OCI-LY1 (cell line): Measurements from ENCODE around the gene ACVR2B.

Experiments
- H2AFZ ChIP-seq: fragments of 200-600 bp; sonication (generic), shearing (Covaris generic); 2 replicates; pipeline ENCODE4 v1.6.0; 2014; ENCODE audit warnings: antibody characterized with exemption, mild to moderate bottlenecking, low read length
- H3F3A ChIP-seq: fragments of 200-600 bp; sonication (generic), shearing (Covaris generic); 2 replicates; pipeline ENCODE4 v1.6.0; 2014; ENCODE audit warnings: mild to moderate bottlenecking, antibody characterized with exemption, low read length, moderate library complexity; ENCODE audit not compliant: insufficient read depth
- H3K27ac ChIP-seq: fragments of 200-600 bp; sonication (generic); 2 replicates; pipeline ENCODE4 v1.5.1; 2014; ENCODE audit warnings: low read length, mixed run types, mild to moderate bottlenecking, low read depth; ENCODE audit not compliant: poor library complexity, severe bottlenecking
- H3K27me3 ChIP-seq: fragments of 200-600 bp; sonication (generic); 2 replicates; pipeline ENCODE4 v1.6.0; 2014; ENCODE audit warnings: antibody characterized with exemption, mild to moderate bottlenecking, low read length, moderate library complexity; ENCODE audit not compliant: insufficient read depth
- H3K36me3 ChIP-seq: fragments of 200-600 bp; sonication (generic); 2 replicates; pipeline ENCODE4 v1.6.1; 2014; ENCODE audit warnings: mild to moderate bottlenecking, antibody characterized with exemption, low read length, moderate library complexity, mixed read lengths; ENCODE audit not compliant: insufficient read depth
- H3K4me1 ChIP-seq: fragments of 200-600 bp; sonication (generic); 2 replicates; pipeline ENCODE4 v1.5.1; 2014; ENCODE audit warnings: mild to moderate bottlenecking, low read length, moderate library complexity; ENCODE audit not compliant: insufficient read depth, severe bottlenecking
- H3K4me2 ChIP-seq: fragments of 200-600 bp; sonication (generic), shearing (Covaris generic); 2 replicates; pipeline ENCODE4 v1.6.1; 2014; ENCODE audit warnings: low read length
- H3K4me3 ChIP-seq: fragments of 200-600 bp; sonication (generic); 2 replicates; pipeline ENCODE4 v1.5.1; 2014; ENCODE audit warnings: low read length, low read depth, mild to moderate bottlenecking, mixed read lengths; ENCODE audit not compliant: poor library complexity, severe bottlenecking
- H3K79me2 ChIP-seq: fragments of 200-600 bp; shearing (Covaris generic); 2 replicates; pipeline ENCODE4 v1.6.1; 2016; ENCODE audit warnings: mixed run types, low read length, mixed read lengths; ENCODE audit not compliant: insufficient read depth
- H3K9ac ChIP-seq: fragments of 200-600 bp; sonication (generic), shearing (Covaris generic); 2 replicates; pipeline ENCODE4 v1.6.1; 2014; ENCODE audit warnings: mild to moderate bottlenecking, low read length, mixed read lengths
- H3K9me2 ChIP-seq: fragments of 200-600 bp; sonication (generic), shearing (Covaris generic); 2 replicates; pipeline ENCODE4 v1.6.1; 2014; ENCODE audit warnings: low read depth, mild to moderate bottlenecking, low read length, mixed read lengths
- H3K9me3 ChIP-seq: fragments of 200-600 bp; shearing (Covaris generic); 2 replicates; pipeline ENCODE4 v1.6.1; 2014; ENCODE audit warnings: low read length, mixed read lengths
- H4K20me1 ChIP-seq: fragments of 200-600 bp; sonication (generic), shearing (Covaris generic); 2 replicates; pipeline ENCODE4 v1.6.0; 2016; ENCODE audit warnings: mild to moderate bottlenecking, low read length; ENCODE audit not compliant: insufficient read depth
- EZH2 ChIP-seq: fragments of 200-600 bp; sonication (generic), shearing (Covaris generic); IDR thresholded peaks from 2 replicates; pipeline ENCODE4 v1.8.0; 2017; ENCODE audit warnings: borderline replicate concordance, mixed run types, mild to moderate bottlenecking, antibody characterized with exemption, low read length, moderate library complexity, mixed read lengths
- TF ChIP-seq, protein P1 (sequence below): fragments of 200-600 bp; sonication (generic), shearing (Covaris generic); IDR thresholded peaks from 2 replicates; pipeline ENCODE4 v1.5.1; 2017; ENCODE audit warnings: mild to moderate bottlenecking, antibody characterized with exemption, low read length, moderate library complexity, mixed read lengths

ACVR2B gene

DNA sequence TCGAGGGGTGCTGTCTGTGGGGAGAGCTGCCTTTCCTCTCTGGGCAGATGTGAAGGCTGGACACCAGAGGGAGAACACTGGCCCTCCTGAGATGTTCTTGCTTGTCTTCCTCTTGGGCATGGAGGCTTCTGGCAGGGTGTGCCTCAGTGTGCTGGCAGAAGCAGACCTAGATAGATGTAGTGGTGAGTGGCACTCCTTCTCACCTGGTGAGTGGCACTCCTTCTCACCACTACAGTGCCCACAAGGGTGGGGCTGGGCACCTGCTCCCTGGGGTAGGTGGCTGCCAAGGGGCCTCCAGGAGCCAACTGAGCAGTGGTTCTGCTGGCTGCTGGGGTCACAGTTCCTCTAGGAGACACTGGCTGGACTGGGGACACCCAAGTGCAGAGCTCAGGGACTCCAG lies 18.7 kb downstream of the ACVR2B start:
- no peak for TF ChIP-seq EZH2
- TF ChIP-seq, protein P1, sequence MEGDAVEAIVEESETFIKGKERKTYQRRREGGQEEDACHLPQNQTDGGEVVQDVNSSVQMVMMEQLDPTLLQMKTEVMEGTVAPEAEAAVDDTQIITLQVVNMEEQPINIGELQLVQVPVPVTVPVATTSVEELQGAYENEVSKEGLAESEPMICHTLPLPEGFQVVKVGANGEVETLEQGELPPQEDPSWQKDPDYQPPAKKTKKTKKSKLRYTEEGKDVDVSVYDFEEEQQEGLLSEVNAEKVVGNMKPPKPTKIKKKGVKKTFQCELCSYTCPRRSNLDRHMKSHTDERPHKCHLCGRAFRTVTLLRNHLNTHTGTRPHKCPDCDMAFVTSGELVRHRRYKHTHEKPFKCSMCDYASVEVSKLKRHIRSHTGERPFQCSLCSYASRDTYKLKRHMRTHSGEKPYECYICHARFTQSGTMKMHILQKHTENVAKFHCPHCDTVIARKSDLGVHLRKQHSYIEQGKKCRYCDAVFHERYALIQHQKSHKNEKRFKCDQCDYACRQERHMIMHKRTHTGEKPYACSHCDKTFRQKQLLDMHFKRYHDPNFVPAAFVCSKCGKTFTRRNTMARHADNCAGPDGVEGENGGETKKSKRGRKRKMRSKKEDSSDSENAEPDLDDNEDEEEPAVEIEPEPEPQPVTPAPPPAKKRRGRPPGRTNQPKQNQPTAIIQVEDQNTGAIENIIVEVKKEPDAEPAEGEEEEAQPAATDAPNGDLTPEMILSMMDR, result no peak
- Histone ChIP-seq H4K20me1 (no peaks in the 10 kb centered on the region), H3K9me3 (peaks cover 4% of the 10 kb centered on the region; the same call in 1 of the 2 replicates), H3K4me2 (no peak overlapping the region), H3K9me2 (no peaks in the 10 kb centered on the region), H3K36me3 (no peaks in the 10 kb centered on the region; the same call in 1 of the 2 replicates), H3F3A (no peaks in the 10 kb centered on the region), H3K27ac (no peak overlapping the region), H3K4me1 (no peaks in the 10 kb centered on the region), H3K4me3 (no peak overlapping the region), H2AFZ (no peak overlapping the region), H3K27me3 (peaks cover 5% of the 10 kb centered on the region; the same call in 1 of the 2 replicates), H3K79me2 (no peaks in the 10 kb centered on the region), H3K9ac (no peak overlapping the region)

DNA sequence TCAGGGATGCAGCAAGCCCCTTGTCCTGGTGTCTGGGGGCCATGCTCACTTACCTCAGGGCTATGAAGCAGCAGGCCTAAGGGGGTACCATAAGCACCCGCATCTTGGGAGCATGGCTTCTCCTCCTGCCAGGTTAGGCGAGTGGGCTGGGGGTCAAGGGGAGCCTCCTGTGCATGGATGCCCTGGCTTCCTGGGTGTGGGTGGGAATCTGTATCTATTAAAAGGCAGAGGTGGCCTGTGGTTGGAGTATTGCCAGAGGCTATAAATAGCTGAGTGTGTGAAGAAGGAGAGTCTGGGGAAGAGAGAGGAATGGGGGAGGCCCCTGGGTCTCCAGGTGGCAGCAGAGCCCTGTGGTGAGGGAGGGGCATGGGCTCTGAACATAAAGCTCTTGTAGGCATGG lies 19.5 kb downstream of the ACVR2B start:
- TF ChIP-seq EZH2, result no peak
- TF ChIP-seq, protein P1, result no peak
- no peak overlapping the region for H3K4me3 ChIP-seq
- no peak overlapping the region for H3K4me2 ChIP-seq
- no peaks in the 10 kb centered on the region for H3F3A ChIP-seq
- H3K27me3 ChIP-seq, result peaks cover 5% of the 10 kb centered on the region; the same call in 1 of the 2 replicates
- no peak overlapping the region for H2AFZ ChIP-seq
- H3K4me1 ChIP-seq, result no peaks in the 10 kb centered on the region
- H3K9me3 ChIP-seq, result peaks cover 4% of the 10 kb centered on the region; the same call in 1 of the 2 replicates
- no peaks in the 10 kb centered on the region for H3K9me2 ChIP-seq
- H3K36me3 ChIP-seq, result no peaks in the 10 kb centered on the region; the same call in 1 of the 2 replicates
- no peak overlapping the region for H3K9ac ChIP-seq
- H3K79me2 ChIP-seq, result no peaks in the 10 kb centered on the region
- no peaks in the 10 kb centered on the region for H4K20me1 ChIP-seq
- no peak overlapping the region for H3K27ac ChIP-seq

DNA sequence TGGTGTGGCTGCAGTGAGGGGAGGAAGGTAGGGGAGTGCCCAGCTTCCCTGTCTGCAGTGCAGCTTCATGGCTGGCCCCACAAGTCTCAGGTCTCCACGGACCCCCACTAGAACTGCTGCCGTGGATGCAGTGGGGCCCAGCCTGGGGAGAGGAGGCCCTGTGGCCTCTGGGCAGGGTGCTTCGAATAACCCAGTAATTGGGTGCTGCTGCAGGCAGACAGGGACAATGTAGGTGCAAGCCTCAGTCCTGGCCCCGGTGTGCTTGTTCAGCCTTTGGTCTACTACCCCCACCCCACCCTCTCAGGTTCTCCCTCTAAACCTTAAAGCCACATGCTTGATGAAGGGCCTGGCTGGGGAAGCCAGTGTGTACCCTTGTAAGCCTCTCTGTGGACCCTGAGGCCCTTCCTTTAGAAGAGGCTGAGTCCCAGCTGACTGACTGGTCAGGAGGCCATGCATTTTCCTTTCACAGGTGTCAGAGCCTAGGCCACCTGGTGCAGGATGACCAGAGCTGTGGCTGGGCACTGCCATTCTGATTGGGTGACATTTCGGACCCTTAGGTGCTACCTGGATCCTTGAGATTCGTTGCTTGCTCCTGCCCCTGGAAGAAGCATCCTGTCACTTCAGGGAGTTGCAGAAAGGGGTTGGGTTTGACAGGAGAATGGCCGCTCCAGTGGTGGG lies 21.4 kb downstream of the ACVR2B start:
- H3K79me2 ChIP-seq, result no peaks in the 10 kb centered on the region
- no peak overlapping the region for H3K4me2 ChIP-seq
- H3K4me1 ChIP-seq, result no peaks in the 10 kb centered on the region
- H3K9me3 ChIP-seq, result no peaks in the 10 kb centered on the region; the same call in 1 of the 2 replicates
- H3K27me3 ChIP-seq, result peaks cover 5% of the 10 kb centered on the region; the same call in 1 of the 2 replicates
- no peak overlapping the region for H3K27ac ChIP-seq
- H4K20me1 ChIP-seq, result no peaks in the 10 kb centered on the region
- H3F3A ChIP-seq, result no peaks in the 10 kb centered on the region
- no peak for TF ChIP-seq EZH2
- TF ChIP-seq, protein P1, result no peak
- no peak overlapping the region for H3K9ac ChIP-seq
- H2AFZ ChIP-seq, result no peak overlapping the region
- H3K36me3 ChIP-seq, result no peaks in the 10 kb centered on the region; the same call in 1 of the 2 replicates
- no peak overlapping the region for H3K4me3 ChIP-seq
- no peaks in the 10 kb centered on the region for H3K9me2 ChIP-seq
